DND-41 (cell line): ENCODE data around the gene CHD9.

Experiments used
- ATAC-seq: fragments of 200-7000 bp; cut with Tn5 transposase; 3 replicates; pipeline ENCODE4 v1.9.1; 2021; ENCODE audit warnings: low read depth; ENCODE audit not compliant: insufficient read depth
- DNase-seq: peaks from one replicate; pipeline ENCODE4 v3.0.0-alpha.2; 2020
- H2AFZ ChIP-seq: 2 replicates; pipeline ENCODE4 v1.6.0; 2012; ENCODE audit warnings: low read depth, low read length
- H3K27ac ChIP-seq: 2 replicates; pipeline ENCODE4 v1.5.1; 2012; ENCODE audit warnings: low read length, inconsistent platforms
- H3K27me3 ChIP-seq: fragments of 200-600 bp; sonication (generic); 2 replicates; pipeline ENCODE4 v1.6.0; 2012; ENCODE audit warnings: low read length, mild to moderate bottlenecking, inconsistent platforms; ENCODE audit not compliant: insufficient read depth, poor library complexity
- H3K36me3 ChIP-seq: 2 replicates; pipeline ENCODE4 v1.5.1; 2012; ENCODE audit warnings: low read length, inconsistent platforms; ENCODE audit not compliant: insufficient read depth
- H3K4me1 ChIP-seq: 2 replicates; pipeline ENCODE4 v1.5.1; 2012; ENCODE audit warnings: mild to moderate bottlenecking, low read length; ENCODE audit not compliant: insufficient read depth
- H3K4me2 ChIP-seq: 2 replicates; pipeline ENCODE4 v1.6.0; 2012; ENCODE audit warnings: mild to moderate bottlenecking, moderate library complexity, low read length, inconsistent platforms; ENCODE audit not compliant: insufficient read depth
- H3K4me3 ChIP-seq, 2 experiments: fragments of 200-600 bp in 1 of 2; shearing (Covaris generic) in 1 of 2; 2 replicates each; pipeline ENCODE4 v1.5.1; 2012 to 2016; ENCODE audit warnings: inconsistent platforms in 2 of 2, low read length in 2 of 2, mild to moderate bottlenecking in 2 of 2, low read depth in 1 of 2, moderate library complexity in 1 of 2
- H3K79me2 ChIP-seq: 2 replicates; pipeline ENCODE4 v1.6.0; 2012; ENCODE audit warnings: low read length, inconsistent platforms; ENCODE audit not compliant: insufficient read depth
- H3K9ac ChIP-seq: 2 replicates; pipeline ENCODE4 v1.6.0; 2012; ENCODE audit warnings: low read depth, mild to moderate bottlenecking, inconsistent platforms, low read length, moderate library complexity
- H3K9me3 ChIP-seq: 2 replicates; pipeline ENCODE4 v1.5.1; 2012; ENCODE audit warnings: low read length, moderate library complexity, mild to moderate bottlenecking, inconsistent platforms; ENCODE audit not compliant: insufficient read depth, severe bottlenecking
- H4K20me1 ChIP-seq: 2 replicates; pipeline ENCODE4 v1.6.0; 2012; ENCODE audit warnings: low read length; ENCODE audit not compliant: insufficient read depth
- EZH2 ChIP-seq: IDR thresholded peaks from 3 replicates; pipeline ENCODE4 v1.6.1; 2012; ENCODE audit warnings: borderline replicate concordance, low read depth, mild to moderate bottlenecking, moderate library complexity, low read length, inconsistent platforms; ENCODE audit not compliant: severe bottlenecking
- TF ChIP-seq, protein P1 (sequence below): IDR thresholded peaks from 2 replicates; pipeline ENCODE4 v1.5.1; 2012; ENCODE audit warnings: borderline replicate concordance, low read length, moderate library complexity, mild to moderate bottlenecking; ENCODE audit not compliant: poor library complexity, severe bottlenecking; ENCODE audit errors: extremely low read depth

The CHD9 gene

DNA sequence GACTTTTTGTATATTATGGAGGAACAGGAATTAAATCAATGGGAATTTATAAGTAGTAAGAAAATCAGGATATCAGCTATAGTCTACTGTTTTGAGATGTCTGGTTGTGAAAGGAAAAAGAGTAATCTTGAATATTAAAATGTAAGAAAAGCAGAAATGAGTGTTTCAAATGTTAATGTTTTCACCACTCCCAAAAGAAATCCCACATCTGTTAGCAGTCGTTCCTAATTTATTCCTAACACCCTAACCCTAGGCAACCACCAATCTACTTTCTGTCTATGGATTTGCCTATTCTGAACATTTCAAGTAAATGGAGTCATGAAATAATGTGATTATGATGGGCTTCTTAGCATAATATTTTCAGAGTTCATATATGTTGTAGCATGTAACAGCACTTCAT lies 133.0 kb downstream of the CHD9 start:
- no peaks in the 10 kb centered on the region for H3K4me1 ChIP-seq
- H2AFZ ChIP-seq: no peak overlapping the region
- H3K4me2 ChIP-seq: no peak overlapping the region
- TF ChIP-seq EZH2: no peak
- TF ChIP-seq, protein P1, sequence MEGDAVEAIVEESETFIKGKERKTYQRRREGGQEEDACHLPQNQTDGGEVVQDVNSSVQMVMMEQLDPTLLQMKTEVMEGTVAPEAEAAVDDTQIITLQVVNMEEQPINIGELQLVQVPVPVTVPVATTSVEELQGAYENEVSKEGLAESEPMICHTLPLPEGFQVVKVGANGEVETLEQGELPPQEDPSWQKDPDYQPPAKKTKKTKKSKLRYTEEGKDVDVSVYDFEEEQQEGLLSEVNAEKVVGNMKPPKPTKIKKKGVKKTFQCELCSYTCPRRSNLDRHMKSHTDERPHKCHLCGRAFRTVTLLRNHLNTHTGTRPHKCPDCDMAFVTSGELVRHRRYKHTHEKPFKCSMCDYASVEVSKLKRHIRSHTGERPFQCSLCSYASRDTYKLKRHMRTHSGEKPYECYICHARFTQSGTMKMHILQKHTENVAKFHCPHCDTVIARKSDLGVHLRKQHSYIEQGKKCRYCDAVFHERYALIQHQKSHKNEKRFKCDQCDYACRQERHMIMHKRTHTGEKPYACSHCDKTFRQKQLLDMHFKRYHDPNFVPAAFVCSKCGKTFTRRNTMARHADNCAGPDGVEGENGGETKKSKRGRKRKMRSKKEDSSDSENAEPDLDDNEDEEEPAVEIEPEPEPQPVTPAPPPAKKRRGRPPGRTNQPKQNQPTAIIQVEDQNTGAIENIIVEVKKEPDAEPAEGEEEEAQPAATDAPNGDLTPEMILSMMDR: no peak
- H3K9ac ChIP-seq: no peak overlapping the region
- peaks cover 30% of the 10 kb centered on the region for H3K36me3 ChIP-seq
- no peak overlapping the region for H3K27ac ChIP-seq
- H4K20me1 ChIP-seq: no peaks in the 10 kb centered on the region
- DNase-seq (no peak), ATAC-seq (no peak)
- no peaks in the 10 kb centered on the region for H3K27me3 ChIP-seq
- peaks cover 18% of the 10 kb centered on the region; the same call in 1 of the 2 replicates for H3K79me2 ChIP-seq
- peaks cover 27% of the 10 kb centered on the region for H3K9me3 ChIP-seq
- no peak overlapping the region for H3K4me3 ChIP-seq

DNA sequence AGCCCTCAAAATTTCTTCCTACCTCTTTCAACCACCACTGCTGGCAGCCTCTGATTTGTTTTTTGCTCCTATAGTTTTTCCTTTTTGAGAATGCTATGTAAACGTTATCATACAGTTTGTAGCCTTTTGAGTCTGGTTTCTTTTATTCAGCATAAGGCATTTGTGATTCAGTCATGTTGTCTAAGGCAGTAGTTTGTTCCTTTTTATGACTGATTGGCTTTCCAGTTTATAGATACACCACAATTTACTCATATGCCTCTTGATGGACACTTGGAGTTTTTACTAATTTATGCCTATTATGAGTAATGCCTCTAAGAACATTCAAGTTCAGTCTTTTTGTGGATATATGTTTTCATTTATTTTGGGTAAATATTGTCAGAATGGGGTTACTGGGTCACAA lies 136.6 kb downstream of the CHD9 start:
- Histone ChIP-seq H3K27ac (no peak overlapping the region), H3K36me3 (0 out of 2 replicates have a peak, but pooled peaks cover 6% of the 10 kb centered on the region), H3K79me2 (peaks cover 12% of the 10 kb centered on the region; the same call in 1 of the 2 replicates)

DNA sequence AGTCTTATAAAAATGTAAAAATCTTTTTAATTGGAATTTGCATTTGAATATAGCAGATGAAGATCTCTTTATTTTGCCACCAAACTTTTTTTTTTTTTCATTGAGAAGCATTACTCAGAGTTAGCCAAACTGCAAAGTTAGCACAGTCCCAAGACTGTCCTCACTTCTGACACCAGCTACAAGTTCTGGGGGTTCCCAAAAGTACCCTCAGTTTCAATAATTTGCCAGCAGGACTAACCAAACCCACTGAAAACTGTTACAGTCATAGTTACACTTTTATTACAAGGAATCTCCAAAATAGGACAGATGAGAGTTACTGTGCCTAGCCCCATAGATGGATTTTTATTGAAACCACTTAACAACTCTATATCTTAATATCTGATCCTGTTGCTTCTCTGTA lies 144.1 kb downstream of the CHD9 start:
- Histone ChIP-seq H3K36me3 (peaks cover 15% of the 10 kb centered on the region), H3K4me2 (no peak overlapping the region), H3K27ac (no peak overlapping the region), H3K4me3 (no peak overlapping the region), H2AFZ (no peak overlapping the region), H3K4me1 (no peaks in the 10 kb centered on the region), H3K9me3 (peaks cover 3% of the 10 kb centered on the region), H4K20me1 (no peaks in the 10 kb centered on the region; the same call in 1 of the 2 replicates), H3K27me3 (no peaks in the 10 kb centered on the region), H3K9ac (no peak overlapping the region), H3K79me2 (peaks cover 6% of the 10 kb centered on the region; the same call in 1 of the 2 replicates)
- ATAC-seq: no peak
- DNase-seq: no peak
- TF ChIP-seq EZH2: no peak
- TF ChIP-seq, protein P1: no peak

More for the DNA sequence above, 136.6 kb downstream of the CHD9 start:
- ATAC-seq: no peak
- Histone ChIP-seq H3K9me3 (peaks cover 2% of the 10 kb centered on the region), H3K4me3 (no peak overlapping the region), H4K20me1 (no peaks in the 10 kb centered on the region; the same call in 1 of the 2 replicates), H2AFZ (no peak overlapping the region), H3K9ac (no peak overlapping the region), H3K4me1 (no peaks in the 10 kb centered on the region), H3K4me2 (no peak overlapping the region), H3K27me3 (no peaks in the 10 kb centered on the region)
- no peak for TF ChIP-seq EZH2
- TF ChIP-seq, protein P1: no peak
- DNase-seq: no peak
